SK-N-SH (cell line): ENCODE results near the gene RUFY2. TPM values are rescaled to one million over a fixed set of nuclear protein-coding genes. Genes with fewer than 3 reads are reported as not detected.

Experiments used
- CTCF ChIA-PET: fragments of 300-600, 350-600 bp; formaldehyde crosslinking; extraction: SDS; loops from one replicate; lab custom pipeline; 2021; lab: Yijun Ruan, JAX
- POLR2A ChIA-PET: fragments of 350-600 bp; sonication (Branson Sonifier 250); formaldehyde crosslinking; extraction: SDS; loops from one replicate; lab custom pipeline; 2020; ENCODE audit warnings: antibody characterized with exemption, inconsistent platforms; lab: Yijun Ruan, JAX
- DNase-seq: peaks from one replicate; pipeline ENCODE4 v3.0.0; 2012
- H2AFZ ChIP-seq: fragments of 200-600 bp; sonication (generic); 2 replicates; pipeline ENCODE4 v1.8.1; 2016; ENCODE audit warnings: antibody characterized with exemption, mild to moderate bottlenecking, low read depth
- H3F3A ChIP-seq: fragments of 200-600 bp; sonication (generic); replicated peaks from 2 replicates; pipeline ENCODE3; 2016; ENCODE audit warnings: antibody characterized with exemption, mild to moderate bottlenecking; ENCODE audit not compliant: insufficient read depth
- H3K27ac ChIP-seq, 2 experiments: fragments of 200-500 bp in 1 of 2; fragments of 200-600 bp in 1 of 2; sonication (Bioruptor generic) in 1 of 2; sonication (generic), shearing (Covaris generic) in 1 of 2; 2 replicates each; pipeline versions ENCODE4 v1.5.1 to v1.6.1; 2014 to 2016; ENCODE audit warnings: low read depth in 2 of 2, inconsistent platforms in 1 of 2, low read length in 1 of 2, mild to moderate bottlenecking in 1 of 2, mixed read lengths in 1 of 2
- H3K27me3 ChIP-seq: fragments of 200-600 bp; sonication (generic), shearing (Covaris generic); 2 replicates; pipeline ENCODE4 v1.6.1; 2016; ENCODE audit warnings: mixed run types; ENCODE audit not compliant: insufficient read depth
- H3K36me3 ChIP-seq, 2 experiments: fragments of 200-500 bp in 1 of 2; fragments of 200-600 bp in 1 of 2; sonication (Bioruptor generic) in 1 of 2; sonication (generic) in 1 of 2; replicated peaks in 1 of 2; 2 replicates each; pipeline versions ENCODE3 to v1.5.1; 2014 to 2016; ENCODE audit warnings: low read length in 1 of 2, mild to moderate bottlenecking in 1 of 2; ENCODE audit not compliant: insufficient read depth in 2 of 2, control insufficient read depth in 1 of 2
- H3K4me1 ChIP-seq, 2 experiments: fragments of 200-500 bp in 1 of 2; fragments of 200-600 bp in 1 of 2; sonication (Bioruptor generic) in 1 of 2; sonication (generic), shearing (Covaris generic) in 1 of 2; 2 replicates each; pipeline versions ENCODE4 v1.5.1 to v1.6.1; 2014 to 2016; ENCODE audit warnings: low read depth in 1 of 2, low read length in 1 of 2, mixed run types in 1 of 2; ENCODE audit not compliant: insufficient read depth in 2 of 2, control insufficient read depth in 1 of 2
- H3K4me2 ChIP-seq: fragments of 200-600 bp; sonication (generic), shearing (Covaris generic); 2 replicates; pipeline ENCODE4 v1.6.1; 2017; ENCODE audit warnings: mixed run types
- H3K4me3 ChIP-seq, 2 experiments: fragments of 200-500 bp in 1 of 2; fragments of 200-600 bp in 1 of 2; sonication (Bioruptor generic) in 1 of 2; sonication (generic), shearing (Covaris generic) in 1 of 2; 2 replicates each; pipeline versions ENCODE4 v1.5.1 to v1.8.1; 2014 to 2016; ENCODE audit warnings: low read depth in 2 of 2, inconsistent platforms in 1 of 2, low read length in 1 of 2, mild to moderate bottlenecking in 1 of 2, mixed read lengths in 1 of 2, moderate library complexity in 1 of 2
- H3K79me2 ChIP-seq: fragments of 200-600 bp; sonication (generic); 2 replicates; pipeline ENCODE4 v1.8.1; 2017; ENCODE audit warnings: mild to moderate bottlenecking; ENCODE audit not compliant: insufficient read depth
- H3K9ac ChIP-seq: fragments of 200-600 bp; sonication (generic); 2 replicates; pipeline ENCODE4 v1.6.1; 2017; ENCODE audit warnings: mixed run types
- H3K9me2 ChIP-seq: fragments of 200-600 bp; sonication (generic); 2 replicates; pipeline ENCODE4 v1.6.1; 2017; ENCODE audit warnings: mixed run types
- H3K9me3 ChIP-seq: fragments of 200-600 bp; sonication (generic); 2 replicates; pipeline ENCODE4 v1.6.1; 2017; ENCODE audit warnings: mixed run types, mild to moderate bottlenecking, moderate library complexity
- H4K20me1 ChIP-seq: fragments of 200-600 bp; sonication (generic); 2 replicates; pipeline ENCODE4 v1.6.1; 2017; ENCODE audit warnings: mild to moderate bottlenecking, mixed run types; ENCODE audit not compliant: insufficient read depth
- CHD2 ChIP-seq: fragments of 150-350 bp; IDR thresholded peaks from 2 replicates; pipeline ENCODE4 v1.6.1; 2018; ENCODE audit warnings: low read length; ENCODE audit not compliant: partially characterized antibody
- CTCF ChIP-seq: fragments of 200-600 bp; sonication (generic); IDR thresholded peaks from 2 replicates; pipeline ENCODE4 v1.6.1; 2017; ENCODE audit warnings: antibody characterized with exemption, mild to moderate bottlenecking, moderate library complexity
- ELF1 ChIP-seq: IDR thresholded peaks from 2 replicates; pipeline ENCODE4 v1.4.0; 2012
- EP300 ChIP-seq, 2 experiments: IDR thresholded peaks; 2 replicates each; pipeline versions ENCODE4 v1.4.0 to v1.6.1; 2012; ENCODE audit warnings: borderline replicate concordance in 1 of 2, low read depth in 1 of 2, low read length in 1 of 2
- EZH2phosphoT487 ChIP-seq: fragments of 200-600 bp; sonication (generic); IDR thresholded peaks from 2 replicates; pipeline ENCODE4 v1.6.1; 2017; ENCODE audit warnings: low read depth, mixed run types, mild to moderate bottlenecking, antibody characterized with exemption, moderate library complexity, borderline replicate concordance
- FOXJ3 ChIP-seq: sonication (generic); formaldehyde crosslinking; IDR thresholded peaks from 2 replicates; pipeline ENCODE4 v1.5.1; 2020; ENCODE audit warnings: mild to moderate bottlenecking, missing genetic modification reagents
- FOXM1 ChIP-seq: IDR thresholded peaks from 2 replicates; pipeline ENCODE4 v1.4.0; 2012; ENCODE audit warnings: low read depth, mild to moderate bottlenecking
- GABPA ChIP-seq: IDR thresholded peaks from 2 replicates; pipeline ENCODE4 v1.4.0; 2012; ENCODE audit warnings: low read depth, mild to moderate bottlenecking
- GATA2 ChIP-seq: sonication (generic); formaldehyde crosslinking; IDR thresholded peaks from 2 replicates; pipeline ENCODE4 v1.5.0; 2020; ENCODE audit warnings: mild to moderate bottlenecking, missing genetic modification reagents
- MAX ChIP-seq: IDR thresholded peaks from 2 replicates; pipeline ENCODE4 v1.4.0; 2012; ENCODE audit warnings: low read depth
- MEF2A ChIP-seq: IDR thresholded peaks from 2 replicates; pipeline ENCODE4 v1.4.0; 2012; ENCODE audit warnings: low read depth, borderline replicate concordance
- MXI1 ChIP-seq: IDR thresholded peaks from 2 replicates; pipeline ENCODE4 v1.6.1; 2012; ENCODE audit warnings: mild to moderate bottlenecking, low read depth, low read length, improper control_type of control experiment
- PBX3 ChIP-seq: IDR thresholded peaks from 2 replicates; pipeline ENCODE4; 2012
- POLR2AphosphoS5 ChIP-seq: IDR thresholded peaks from 2 replicates; pipeline ENCODE4 v1.6.1; 2012; ENCODE audit warnings: low read depth, low read length
- RAD21 ChIP-seq: IDR thresholded peaks from 2 replicates; pipeline ENCODE4 v1.6.1; 2012; ENCODE audit warnings: mild to moderate bottlenecking, low read length
- RFX5 ChIP-seq: IDR thresholded peaks from 2 replicates; pipeline ENCODE4 v1.6.1; 2012; ENCODE audit warnings: mild to moderate bottlenecking, improper control_type of control experiment, low read length
- USF2 ChIP-seq: fragments of 150-350 bp; IDR thresholded peaks from 2 replicates; pipeline ENCODE4 v1.6.1; 2017; ENCODE audit warnings: antibody characterized with exemption, low read length, low read depth, borderline replicate concordance
- YY1 ChIP-seq: IDR thresholded peaks from 2 replicates; pipeline ENCODE4 v1.4.0; 2012; ENCODE audit warnings: low read depth, mild to moderate bottlenecking
- ZBTB33 ChIP-seq: IDR thresholded peaks from 2 replicates; pipeline ENCODE4 v1.4.0; 2012; ENCODE audit warnings: low read depth, borderline replicate concordance
- WGBS: methylation state at CpG from one replicate; pipeline ENCODE4 v1.1.6; 2017; ENCODE audit warnings: low lambda C conversion rate; 5-methylcytosine and 5-hydroxymethylcytosine counted together
- polyA plus RNA-seq, 3 experiments: library from polyadenylated mRNA; depleted of rRNA; stranded (reverse); fragments of >200 nt; gene quantifications; 2 replicates each; pipeline ENCODE4 v1.2.3, GENCODE V29; 2012

RUFY2 gene
- polyA plus RNA-seq, 1 of the 3 experiments (the other 2 are of a cell fraction) = 6.2 TPM

- Histone ChIP-seq H4K20me1 (no peaks in the 10 kb centered on the region), H2AFZ (no peak overlapping the region), H3K27me3 (no peaks in the 10 kb centered on the region), H3K4me3 (no peak overlapping the region), H3F3A (peaks cover 9% of the 10 kb centered on the region), H3K79me2 (no peaks in the 10 kb centered on the region), H3K4me2 (no peak overlapping the region), H3K9me3 (no peaks in the 10 kb centered on the region), H3K4me1 (no peaks in the 10 kb centered on the region), H3K36me3 (peaks cover 22 to 78% of the 10 kb centered on the region in 2 experiments), H3K27ac (no peak overlapping the region), H3K9me2 (no peaks in the 10 kb centered on the region), H3K9ac (no peak overlapping the region)
- ChIA-PET CTCF (interaction anchor here (0.7 to 1.9 kb wide), 4 partner anchors 12 to 369 kb away, joined by 3 to 5 read pairs (median 3); partner anchors contain the start of gene RUFY2), POLR2A (no interaction called here)
- 83% methylated on average over 2 of the region's 2 CpGs for WGBS
- no peak for DNase-seq
- TF ChIP-seq RFX5 (no peak), CTCF (no peak), EP300 (IDR thresholded peaks at IDR 0.05; ENCODE audit: borderline replicate concordance in 1 of 2, low read depth in 1 of 2, low read length in 1 of 2) (no peak), MEF2A (no peak), MAX (no peak), EZH2phosphoT487 (no peak), RAD21 (no peak), GATA2 (CRISPR knock-in tag) (no peak), ZBTB33 (no peak)
These were observed 21.3 kb downstream of the RUFY2 start for GRCh38 chr10:68385740-68386139.

GRCh38 chr10:68371604-68372003, 35.5 kb downstream of the RUFY2 start:
- no peaks in the 10 kb centered on the region; the same call in 1 of the 2 replicates for H3K79me2 ChIP-seq
- no peak overlapping the region for H2AFZ ChIP-seq
- no peaks in the 10 kb centered on the region for H3F3A ChIP-seq
- H3K4me1 ChIP-seq = no peaks in the 10 kb centered on the region
- no peaks in the 10 kb centered on the region for H4K20me1 ChIP-seq
- no peaks in the 10 kb centered on the region for H3K9me2 ChIP-seq
- peaks cover 16 to 83% of the 10 kb centered on the region in 2 experiments for H3K36me3 ChIP-seq
- CTCF ChIA-PET = no interaction called here
- H3K4me3 ChIP-seq = no peak overlapping the region
- no peak overlapping the region for H3K9ac ChIP-seq
- H3K9me3 ChIP-seq = peaks cover 5% of the 10 kb centered on the region
- no peak overlapping the region for H3K4me2 ChIP-seq
- WGBS = 94% methylated on average over 1 of the region's 1 CpG
- H3K27ac ChIP-seq = no peak overlapping the region
- POLR2A ChIA-PET = no interaction called here
- DNase-seq = no peak
- H3K27me3 ChIP-seq = no peaks in the 10 kb centered on the region
- no peak for TF ChIP-seq FOXM1
- TF ChIP-seq ELF1 = no peak
- TF ChIP-seq CTCF = no peak
- no peak for TF ChIP-seq PBX3
- no peak for TF ChIP-seq EP300 (IDR thresholded peaks at IDR 0.05; ENCODE audit: borderline replicate concordance in 1 of 2, low read depth in 1 of 2, low read length in 1 of 2)
- no peak for TF ChIP-seq CHD2
- TF ChIP-seq POLR2AphosphoS5 = no peak
- TF ChIP-seq FOXJ3 (CRISPR knock-in tag) = no peak
- no peak for TF ChIP-seq GATA2 (CRISPR knock-in tag)
- TF ChIP-seq USF2 = no peak
- TF ChIP-seq MXI1 = no peak
- TF ChIP-seq MAX = no peak
- TF ChIP-seq GABPA = no peak
- no peak for TF ChIP-seq YY1
- TF ChIP-seq EZH2phosphoT487 = no peak
